GM21619 (cell line): Measurements from ENCODE around the gene CSAD.

Experiments
- ATAC-seq: cut with Tn5 transposase; IDR thresholded peaks from one replicate; pipeline ENCODE4 v1.9.1; 2021; ENCODE audit not compliant: unreplicated experiment

The CSAD gene

GRCh38 chr12:53200107-53200457, 19.4 kb upstream of the CSAD start:
- ATAC-seq, result peak; percentile 13

GRCh38 chr12:53199700-53200099, 19.0 kb upstream of the CSAD start:
- ATAC-seq, result no peak

GRCh38 chr12:53198486-53199110, 17.9 kb upstream of the CSAD start:
- ATAC-seq, result no peak

- no peak for ATAC-seq
These were observed 16.4 kb upstream of the CSAD start for GRCh38 chr12:53197011-53197640.

GRCh38 chr12:53196486-53196885, 15.8 kb upstream of the CSAD start:
- no peak for ATAC-seq

- ATAC-seq, result no peak
These were observed 15.0 kb upstream of the CSAD start for GRCh38 chr12:53195516-53196420.

GRCh38 chr12:53194973-53195372, 14.2 kb upstream of the CSAD start:
- ATAC-seq, result no peak

GRCh38 chr12:53193985-53194716, 13.4 kb upstream of the CSAD start:
- no peak for ATAC-seq

GRCh38 chr12:53193040-53193439, 12.3 kb upstream of the CSAD start:
- no peak for ATAC-seq

GRCh38 chr12:53192531-53193021, 11.9 kb upstream of the CSAD start:
- ATAC-seq, result no peak

GRCh38 chr12:53191885-53192530, 11.3 kb upstream of the CSAD start:
- no peak for ATAC-seq

GRCh38 chr12:53191096-53191884, 10.6 kb upstream of the CSAD start:
- ATAC-seq, result no peak

GRCh38 chr12:53190108-53190729, 9.5 kb upstream of the CSAD start:
- no peak for ATAC-seq

GRCh38 chr12:53187145-53187899, 6.6 kb upstream of the CSAD start:
- ATAC-seq, result no peak

GRCh38 chr12:53186745-53187144, 6.0 kb upstream of the CSAD start:
- no peak for ATAC-seq

- ATAC-seq, result no peak
These were observed 4.9 kb upstream of the CSAD start for GRCh38 chr12:53185582-53186153.

GRCh38 chr12:53184828-53185227, 4.1 kb upstream of the CSAD start:
- no peak for ATAC-seq

GRCh38 chr12:53182903-53183302, 2.2 kb upstream of the CSAD start:
- ATAC-seq, result no peak
